Subcutaneous abdominal adipose tissue (tissue), 5 donors: Measurements from ENCODE around the gene LAMC3.

Source experiments
- H3K27ac ChIP-seq: one replicate; pipeline ENCODE4 v1.7.0; 2013; ENCODE audit warnings: low read depth, mild to moderate bottlenecking, inconsistent platforms, low read length, moderate library complexity
- H3K27me3 ChIP-seq, 5 donors: one replicate each; pipeline ENCODE4 v1.7.0; 2013; ENCODE audit warnings: low read length in 5 of 5, inconsistent platforms in 1 of 5; ENCODE audit not compliant: control insufficient read depth in 5 of 5, insufficient read depth in 4 of 5
- H3K36me3 ChIP-seq, 5 donors: one replicate each; pipeline ENCODE4 v1.7.0; 2013; ENCODE audit warnings: low read length in 5 of 5; ENCODE audit not compliant: control insufficient read depth in 5 of 5, insufficient read depth in 5 of 5
- H3K4me1 ChIP-seq, 5 donors: one replicate each; pipeline ENCODE4 v1.7.0; 2013; ENCODE audit warnings: low read length in 5 of 5, mild to moderate bottlenecking in 3 of 5, moderate library complexity in 1 of 5; ENCODE audit not compliant: control insufficient read depth in 5 of 5, insufficient read depth in 5 of 5
- H3K4me3 ChIP-seq, 5 donors: one replicate each; pipeline ENCODE4 v1.7.0; 2013; ENCODE audit warnings: low read length in 5 of 5, low read depth in 1 of 5
- H3K9ac ChIP-seq, 5 donors: one replicate each; pipeline ENCODE4 v1.7.0; 2013; ENCODE audit warnings: low read length in 5 of 5, mild to moderate bottlenecking in 4 of 5, moderate library complexity in 3 of 5
- H3K9me3 ChIP-seq, 5 donors: one replicate each; pipeline ENCODE4 v1.7.0; 2013; ENCODE audit warnings: low read length in 5 of 5; ENCODE audit not compliant: control insufficient read depth in 5 of 5
- donor health status: healthy.
- donor health status: healthy.
- donor health status: healthy.
- donor health status: healthy.
- donor health status: healthy.

LAMC3 gene

DNA sequence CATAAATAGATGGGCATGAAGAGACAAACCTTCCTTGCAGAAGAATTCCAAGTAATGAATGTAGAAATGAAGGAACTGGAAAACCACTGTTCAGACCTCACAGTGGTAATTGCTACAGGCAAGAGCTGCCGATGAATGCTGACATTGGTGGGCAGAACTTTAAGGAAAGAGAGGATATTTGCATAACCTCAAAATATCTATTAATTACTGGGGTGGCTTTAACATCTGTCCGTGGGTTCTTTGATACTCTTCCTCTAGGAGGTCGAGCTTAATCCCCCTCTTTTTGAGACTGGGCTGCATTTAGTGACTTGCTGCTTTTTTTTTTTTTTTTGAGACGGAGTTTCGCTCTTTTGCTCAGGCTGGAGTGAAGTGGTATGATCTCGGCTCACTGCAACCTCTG, 34.7 kb downstream of the LAMC3 start:
- Histone ChIP-seq H3K27ac (no peak overlapping the region), H3K9ac (no peak overlapping the region), H3K4me1 (peaks cover 0 to 5% (median 0%) of the 10 kb centered on the region in 5 donors), H3K9me3 (no peaks in the 10 kb centered on the region), H3K4me3 (no peak overlapping the region), H3K27me3 (peaks cover 0 to 11% (median 7%) of the 10 kb centered on the region in 5 donors), H3K36me3 (no peaks in the 10 kb centered on the region)

DNA sequence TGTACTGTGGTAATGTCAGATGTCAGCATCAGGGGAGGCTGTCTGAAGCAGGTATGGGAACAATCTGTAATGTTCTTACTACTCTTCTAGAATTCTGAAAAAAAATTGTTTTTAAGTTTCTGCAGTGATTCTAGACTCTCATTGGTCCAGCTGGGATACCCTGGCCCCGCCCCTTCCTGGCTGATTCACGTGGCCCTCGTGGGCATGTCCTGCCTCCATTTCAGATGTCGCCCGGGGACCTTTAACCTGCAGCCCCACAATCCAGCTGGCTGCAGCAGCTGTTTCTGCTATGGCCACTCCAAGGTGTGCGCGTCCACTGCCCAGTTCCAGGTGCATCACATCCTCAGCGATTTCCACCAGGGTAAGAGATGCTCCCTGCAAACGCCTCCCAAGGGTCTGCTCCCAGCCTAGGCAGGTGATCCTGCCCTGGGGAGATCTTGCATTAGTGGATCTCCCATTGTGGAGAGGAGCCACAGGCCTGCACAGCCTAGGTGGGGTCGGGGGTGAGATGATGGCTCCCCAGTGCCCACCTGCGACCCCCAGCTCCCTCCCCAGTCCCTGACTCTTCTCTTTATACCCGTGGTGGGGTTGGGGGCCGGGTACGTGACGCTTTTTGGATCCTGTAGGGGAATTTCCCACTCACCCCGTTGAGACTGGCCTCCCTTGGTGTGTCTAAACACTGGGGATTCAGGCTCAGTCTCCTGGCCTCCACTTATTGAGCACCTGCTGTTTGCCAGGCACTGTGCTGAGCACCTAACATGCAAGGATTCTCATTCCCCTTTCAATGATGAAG, 36.5 kb downstream of the LAMC3 start:
- no peaks in the 10 kb centered on the region for H3K36me3 ChIP-seq
- no peaks in the 10 kb centered on the region for H3K9me3 ChIP-seq
- no peak overlapping the region for H3K4me3 ChIP-seq
- peaks cover 0 to 5% (median 0%) of the 10 kb centered on the region in 5 donors for H3K4me1 ChIP-seq
- no peak overlapping the region for H3K27ac ChIP-seq
- H3K27me3 ChIP-seq: peaks cover 0 to 11% (median 8%) of the 10 kb centered on the region in 5 donors
- H3K9ac ChIP-seq: no peak overlapping the region

- Histone ChIP-seq H3K9me3 (no peaks in the 10 kb centered on the region), H3K4me3 (no peak overlapping the region), H3K36me3 (no peaks in the 10 kb centered on the region), H3K27ac (no peak overlapping the region), H3K27me3 (peaks cover 0 to 11% (median 8%) of the 10 kb centered on the region in 5 donors), H3K4me1 (peaks cover 0 to 5% (median 0%) of the 10 kb centered on the region in 5 donors), H3K9ac (no peak overlapping the region)
These were observed 37.1 kb downstream of the LAMC3 start for GRCh38 chr9:131046093-131046380.

DNA sequence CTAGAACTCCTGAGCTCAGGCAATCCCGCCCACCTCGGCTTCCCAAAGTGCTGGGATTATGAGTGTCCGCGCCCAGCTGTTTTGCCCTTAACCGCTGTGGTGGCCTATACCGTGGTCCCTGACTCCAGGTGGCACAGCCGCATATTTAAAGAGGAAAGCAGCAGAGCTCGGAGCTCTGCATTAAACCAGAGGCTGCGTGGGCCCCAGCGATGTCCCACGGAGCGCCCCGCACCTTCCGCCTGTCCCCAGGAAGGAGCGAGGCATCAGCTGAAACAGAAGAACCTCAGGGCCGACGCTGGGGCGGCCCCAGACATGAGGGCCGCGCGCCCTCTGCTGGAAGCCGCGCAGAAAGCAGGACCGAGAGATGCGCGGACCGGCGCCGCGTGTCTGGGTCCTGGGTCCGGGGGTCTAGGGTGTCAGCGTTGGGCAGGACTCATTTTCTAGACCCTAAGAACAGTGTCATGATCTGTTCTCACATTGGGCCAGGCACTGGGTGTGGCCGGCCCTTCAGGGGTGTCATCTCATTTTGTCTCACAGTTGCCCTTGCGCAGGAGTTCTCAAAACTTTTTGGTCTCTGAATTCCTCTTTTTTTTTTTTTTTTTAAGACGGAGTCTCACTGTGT, 37.7 kb downstream of the LAMC3 start:
- H3K27ac ChIP-seq: no peak overlapping the region
- H3K36me3 ChIP-seq: no peaks in the 10 kb centered on the region
- no peak overlapping the region for H3K9ac ChIP-seq
- no peaks in the 10 kb centered on the region for H3K9me3 ChIP-seq
- peaks cover 0 to 11% (median 8%) of the 10 kb centered on the region in 5 donors for H3K27me3 ChIP-seq
- no peak overlapping the region for H3K4me3 ChIP-seq
- peaks cover 0 to 5% (median 0%) of the 10 kb centered on the region in 5 donors for H3K4me1 ChIP-seq

- Histone ChIP-seq H3K4me3 (no peak overlapping the region), H3K9ac (no peak overlapping the region), H3K27me3 (peaks cover 8 to 15% (median 9%) of the 10 kb centered on the region in 5 donors), H3K4me1 (peaks cover 0 to 5% (median 0%) of the 10 kb centered on the region in 5 donors), H3K36me3 (no peaks in the 10 kb centered on the region), H3K27ac (no peak overlapping the region), H3K9me3 (no peaks in the 10 kb centered on the region)
These were observed 39.4 kb downstream of the LAMC3 start for GRCh38 chr9:131048332-131048731.

DNA sequence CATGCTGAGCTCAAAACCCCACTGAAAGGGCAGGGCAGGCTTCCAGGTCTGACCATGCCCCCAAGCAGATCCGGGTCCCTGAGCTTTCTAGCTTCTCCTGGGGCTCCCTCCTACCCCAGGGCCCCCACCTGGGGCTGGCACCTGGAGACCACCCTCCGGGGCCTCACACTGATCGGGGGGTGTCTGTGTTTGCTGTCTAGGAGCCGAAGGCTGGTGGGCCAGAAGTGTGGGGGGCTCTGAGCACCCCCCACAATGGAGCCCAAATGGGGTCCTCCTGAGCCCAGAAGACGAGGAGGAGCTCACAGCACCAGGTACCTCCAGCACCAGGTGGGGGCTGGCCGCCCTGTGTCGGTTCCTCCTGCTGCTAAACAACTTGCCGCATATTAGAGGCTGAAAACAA, 39.8 kb downstream of the LAMC3 start:
- H3K9me3 ChIP-seq: no peaks in the 10 kb centered on the region
- H3K27me3 ChIP-seq: peaks cover 8 to 15% (median 10%) of the 10 kb centered on the region in 5 donors
- H3K4me3 ChIP-seq: no peak overlapping the region
- H3K4me1 ChIP-seq: peaks cover 0 to 5% (median 0%) of the 10 kb centered on the region in 5 donors
- H3K36me3 ChIP-seq: no peaks in the 10 kb centered on the region
- H3K9ac ChIP-seq: no peak overlapping the region
- H3K27ac ChIP-seq: no peak overlapping the region

GRCh38 chr9:131049829-131050715, 41.1 kb downstream of the LAMC3 start:
- Histone ChIP-seq H3K27me3 (peaks cover 8 to 17% (median 10%) of the 10 kb centered on the region in 5 donors), H3K4me1 (peaks cover 0 to 5% (median 0%) of the 10 kb centered on the region in 5 donors), H3K9ac (no peak overlapping the region), H3K36me3 (no peaks in the 10 kb centered on the region), H3K9me3 (no peaks in the 10 kb centered on the region), H3K27ac (no peak overlapping the region), H3K4me3 (no peak overlapping the region)

DNA sequence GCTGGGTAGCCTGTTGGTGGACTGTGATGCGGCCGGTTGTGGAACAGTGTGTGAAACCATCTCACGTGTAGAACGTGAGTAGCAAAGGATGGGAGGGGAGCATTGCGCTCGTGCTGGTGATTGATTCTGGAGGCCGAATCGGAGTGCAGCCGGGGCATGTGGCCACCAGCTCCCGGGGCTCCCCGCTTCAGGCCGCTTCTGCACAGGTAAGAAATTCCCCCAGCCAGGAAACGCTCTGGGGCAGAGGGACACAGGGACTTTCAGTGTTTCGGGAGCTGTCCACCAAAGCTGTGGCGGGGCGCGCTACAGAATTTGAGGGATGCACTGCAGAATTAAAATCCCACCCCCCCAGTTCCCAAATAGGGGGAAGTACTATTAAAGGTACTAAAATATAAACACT, 41.9 kb downstream of the LAMC3 start:
- Histone ChIP-seq H3K9ac (no peak overlapping the region), H3K4me1 (peaks cover 0 to 5% (median 0%) of the 10 kb centered on the region in 5 donors), H3K4me3 (no peak overlapping the region), H3K27ac (no peak overlapping the region), H3K9me3 (no peaks in the 10 kb centered on the region), H3K27me3 (peaks cover 8 to 17% (median 10%) of the 10 kb centered on the region in 5 donors), H3K36me3 (no peaks in the 10 kb centered on the region)

DNA sequence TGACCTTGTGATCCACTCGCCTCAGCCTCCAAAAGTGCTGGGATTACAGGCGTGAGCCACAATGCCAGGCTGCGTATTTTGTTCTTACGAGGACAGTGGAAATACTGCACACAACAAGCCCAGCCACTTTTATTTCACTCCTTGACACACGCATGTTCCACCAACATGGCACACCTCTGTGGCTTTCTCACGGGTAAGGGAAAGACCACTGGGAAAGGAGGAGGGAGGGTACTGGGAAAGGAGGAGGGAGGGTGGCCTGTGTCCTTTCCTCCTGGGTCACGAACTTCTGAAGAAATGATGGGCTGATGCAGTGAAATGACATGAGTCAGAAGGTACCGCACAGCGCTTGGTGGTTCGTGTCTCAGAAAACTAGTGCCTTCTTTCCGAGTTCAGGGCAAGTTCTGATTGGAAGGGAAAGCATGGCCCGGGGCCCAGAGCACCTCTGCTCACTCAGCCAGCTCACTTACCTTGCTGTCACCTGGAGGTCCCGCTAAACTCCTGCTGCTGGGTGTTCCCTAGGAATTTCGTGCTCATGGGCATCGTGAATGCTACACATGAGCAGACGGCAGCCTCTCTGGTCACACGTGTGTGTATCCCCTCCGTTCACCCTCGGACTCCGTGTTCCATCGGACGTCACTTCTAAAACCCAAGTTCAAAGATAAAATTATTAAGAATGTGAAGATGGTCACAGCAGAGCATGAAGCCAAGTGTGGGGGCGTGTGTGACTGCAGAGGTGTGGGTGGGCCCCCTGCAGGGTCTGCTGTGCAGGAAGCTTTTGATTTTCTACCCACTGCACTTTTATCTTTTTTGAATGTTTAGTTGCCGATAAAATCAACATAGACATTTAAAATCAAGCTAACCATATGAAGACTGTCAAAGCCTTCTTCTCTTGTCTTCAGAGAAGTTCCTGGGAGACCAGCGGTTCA, 42.9 kb downstream of the LAMC3 start:
- H3K36me3 ChIP-seq: no peaks in the 10 kb centered on the region
- peaks cover 8 to 17% (median 10%) of the 10 kb centered on the region in 5 donors for H3K27me3 ChIP-seq
- H3K9me3 ChIP-seq: no peaks in the 10 kb centered on the region
- H3K4me3 ChIP-seq: no peak overlapping the region
- H3K9ac ChIP-seq: no peak overlapping the region
- H3K4me1 ChIP-seq: peaks cover 0 to under 1% (median 0%) of the 10 kb centered on the region in 5 donors
- no peak overlapping the region for H3K27ac ChIP-seq
